GM13977 (cell line): ENCODE measurements around the gene CDON.

Source experiments
- DNase-seq: peaks from one replicate; pipeline ENCODE4 v3.0.0; 2012; ENCODE audit warnings: low spot score
- CTCF ChIP-seq: IDR thresholded peaks from 2 replicates; pipeline ENCODE4 v1.5.1; 2012; ENCODE audit warnings: mild to moderate bottlenecking, control low read depth; ENCODE audit not compliant: insufficient read depth; ENCODE audit errors: extremely low read depth, missing control alignments
- in situ Hi-C: fragments of 300-500 bp; cut with MboI; formaldehyde crosslinking; loops from one replicate; pipeline ENCODE4 v1.12.0; 2022; ENCODE audit warnings: low sequenced_read_pairs, low pct_unique_long_range_greater_than_20kb, mixed read lengths, inconsistent platforms; ENCODE audit not compliant: unreplicated experiment

Gene CDON

GRCh38 chr11:125999234-125999880 lies 63.3 kb downstream of the CDON start:
- in situ Hi-C loops = no loop called here
- TF ChIP-seq CTCF = no peak
- no peak for DNase-seq

GRCh38 chr11:125998267-125998666 lies 64.4 kb downstream of the CDON start:
- TF ChIP-seq CTCF = no peak
- DNase-seq = no peak
- in situ Hi-C loops = no loop called here

GRCh38 chr11:125995313-125995712 lies 67.4 kb downstream of the CDON start:
- peak; percentile 44 for DNase-seq
- no peak for TF ChIP-seq CTCF
- in situ Hi-C loops = no loop called here

GRCh38 chr11:125994509-125994908 lies 68.2 kb downstream of the CDON start:
- no peak for DNase-seq
- in situ Hi-C loops = no loop called here
- no peak for TF ChIP-seq CTCF

GRCh38 chr11:125992893-125993292 lies 69.8 kb downstream of the CDON start:
- in situ Hi-C loops = no loop called here
- DNase-seq = no peak
- no peak for TF ChIP-seq CTCF

GRCh38 chr11:125990244-125990643 lies 72.4 kb downstream of the CDON start:
- in situ Hi-C loops = no loop called here
- no peak for TF ChIP-seq CTCF
- DNase-seq = no peak
